Colonic mucosa (tissue), 4 donors: ENCODE data around the gene DCK. TPM values are rescaled to one million over a fixed set of nuclear protein-coding genes. Genes with fewer than 3 reads are reported as not detected.
"Not testable (repeated sequence)": the region's sequence is repeated elsewhere in the genome, so short reads cannot be mapped to it uniquely, and the experiment has no call there.

Experiments used
- DNase-seq: peaks from one replicate; pipeline ENCODE4 v3.0.0-alpha.2; 2020
- H3K27ac ChIP-seq: fragments of 200-600 bp; one replicate; pipeline ENCODE4 v1.8.0; 2021
- H3K27me3 ChIP-seq: fragments of 200-600 bp; one replicate; pipeline ENCODE4 v1.8.0; 2021
- H3K36me3 ChIP-seq: fragments of 200-600 bp; one replicate; pipeline ENCODE4 v1.8.0; 2021
- H3K4me1 ChIP-seq: fragments of 200-600 bp; one replicate; pipeline ENCODE4 v1.8.0; 2021; ENCODE audit warnings: mild to moderate bottlenecking
- H3K4me3 ChIP-seq: fragments of 200-600 bp; one replicate; pipeline ENCODE4 v1.8.0; 2021
- H3K9ac ChIP-seq, 2 donors: one replicate each; pipeline ENCODE4 v1.7.0; 2013; ENCODE audit warnings: control low read depth in 2 of 2, low read depth in 2 of 2, low read length in 2 of 2
- H3K9me3 ChIP-seq: fragments of 200-600 bp; one replicate; pipeline ENCODE4 v1.8.0; 2021
- CTCF ChIP-seq: fragments of 200-600 bp; IDR thresholded peaks from one replicate; pipeline ENCODE4 v1.8.0; 2022; ENCODE audit warnings: antibody characterized with exemption, mild to moderate bottlenecking
- intact Hi-C: fragments of 100-400 bp; cut with DNase I; formaldehyde crosslinking; loops from one replicate; pipeline ENCODE4 v1.14.1; 2022
- total RNA-seq, 2 donors: library from RNA; stranded (reverse); fragmentation: NEBNext Ultra II Directional in 1 of 2; extraction: Animal tissue kit (Norgen Biotek cat#: 25700) in 1 of 2; gene quantifications; one replicate each; pipeline ENCODE4 v1.2.1, GENCODE V29; 2021
- donor health status: healthy.
- donor health status: DM: no; HTN: no; CAD: no.
- donor health status: DM: no; HTN: no; CAD: no.

Gene DCK
- total RNA-seq, 2 donors from 2014 or later, result 15.0 to 19.1 TPM

- Histone ChIP-seq H3K36me3 (no peaks in the 10 kb centered on the region), H3K9ac (no peak overlapping the region), H3K27ac (no peak overlapping the region), H3K4me3 (no peak overlapping the region), H3K9me3 (no peaks in the 10 kb centered on the region), H3K4me1 (no peaks in the 10 kb centered on the region), H3K27me3 (no peaks in the 10 kb centered on the region)
- intact Hi-C loops, result loop anchor here (5.0 kb wide), 1 partner anchor 357 kb away; no protein-coding TSS in a partner anchor
- DNase-seq, result no peak
- TF ChIP-seq CTCF, result no peak
Observed at GRCh38 chr4:71009086-71009485, 15.6 kb downstream of the DCK start.

GRCh38 chr4:71009890-71010588 is 16.6 kb downstream of the DCK start:
- TF ChIP-seq CTCF, result peak; percentile 54
- intact Hi-C loops, result loop anchor here (5.0 kb wide), 1 partner anchor 358 kb away; no protein-coding TSS in a partner anchor
- Histone ChIP-seq H3K36me3 (no peaks in the 10 kb centered on the region), H3K9me3 (no peaks in the 10 kb centered on the region), H3K27ac (no peak overlapping the region), H3K4me1 (no peaks in the 10 kb centered on the region), H3K9ac (no peak overlapping the region), H3K27me3 (no peaks in the 10 kb centered on the region), H3K4me3 (no peak overlapping the region)
- DNase-seq, result no peak

- intact Hi-C loops, result no loop called here
- Histone ChIP-seq H3K36me3 (no peaks in the 10 kb centered on the region), H3K4me3 (no peak overlapping the region), H3K9ac (no peak overlapping the region), H3K27me3 (no peaks in the 10 kb centered on the region), H3K9me3 (no peaks in the 10 kb centered on the region), H3K4me1 (no peaks in the 10 kb centered on the region), H3K27ac (no peak overlapping the region)
- no peak for DNase-seq
- TF ChIP-seq CTCF, result no peak
Observed at GRCh38 chr4:71011451-71011850, 18.0 kb downstream of the DCK start.

GRCh38 chr4:71017391-71017790 is 23.9 kb downstream of the DCK start:
- H3K27me3 ChIP-seq, H3K4me3 ChIP-seq, DNase-seq, H3K9me3 ChIP-seq, intact Hi-C loops, H3K9ac ChIP-seq, H3K27ac ChIP-seq, H3K36me3 ChIP-seq, H3K4me1 ChIP-seq: not testable (repeated sequence)

- H3K36me3 ChIP-seq, result no peaks in the 10 kb centered on the region
- DNase-seq, result no peak
- TF ChIP-seq CTCF, result no peak
- no peak overlapping the region for H3K27ac ChIP-seq
- no peak overlapping the region for H3K4me3 ChIP-seq
- H3K27me3 ChIP-seq, result no peaks in the 10 kb centered on the region
- no peak overlapping the region for H3K9ac ChIP-seq
- H3K4me1 ChIP-seq, result no peaks in the 10 kb centered on the region
- intact Hi-C loops, result no loop called here
- no peaks in the 10 kb centered on the region for H3K9me3 ChIP-seq
Observed at GRCh38 chr4:71020611-71021010, 27.2 kb downstream of the DCK start.

- no peak for DNase-seq
- H3K36me3 ChIP-seq, result no peaks in the 10 kb centered on the region
- H3K9me3 ChIP-seq, result no peaks in the 10 kb centered on the region
- H3K27ac ChIP-seq, result no peak overlapping the region
- H3K27me3 ChIP-seq, result no peaks in the 10 kb centered on the region
- intact Hi-C loops, result no loop called here
- H3K4me3 ChIP-seq, result no peak overlapping the region
- no peak overlapping the region for H3K9ac ChIP-seq
- H3K4me1 ChIP-seq, result no peaks in the 10 kb centered on the region
- no peak for TF ChIP-seq CTCF
Observed at GRCh38 chr4:71025654-71026053, 32.2 kb downstream of the DCK start.
